GM23338 (cell line): Measurements from ENCODE around the gene WBP1. TPM values are rescaled to one million over a fixed set of nuclear protein-coding genes. Genes with fewer than 3 reads are reported as not detected.
A peak's percentile ranks its signal among the peaks of the same experiment; 100 is the strongest.

Experiments used
- ATAC-seq: fragments of 200-7000 bp; cut with Tn5 transposase; 3 replicates; pipeline ENCODE4 v1.9.1; 2020
- DNase-seq: peaks from one replicate; pipeline ENCODE4 v3.0.0-alpha.2; 2015; ENCODE audit warnings: low spot score
- H2AFZ ChIP-seq: fragments of 200-600 bp; sonication (generic); 2 replicates; pipeline ENCODE4 v1.8.0; 2016; ENCODE audit warnings: antibody characterized with exemption, mild to moderate bottlenecking, moderate library complexity
- H3F3A ChIP-seq: fragments of 200-600 bp; sonication (generic); replicated peaks from 2 replicates; pipeline ENCODE4 v1.8.0; 2017; ENCODE audit warnings: antibody characterized with exemption, mixed run types, low read depth
- H3K27ac ChIP-seq: fragments of 200-600 bp; sonication (generic); 2 replicates; pipeline ENCODE4 v1.6.1; 2016; ENCODE audit warnings: low read depth
- H3K27me3 ChIP-seq: fragments of 200-600 bp; sonication (generic); 2 replicates; pipeline ENCODE4 v1.8.0; 2016; ENCODE audit warnings: mild to moderate bottlenecking, mixed run types, moderate library complexity; ENCODE audit not compliant: insufficient read depth
- H3K36me3 ChIP-seq: fragments of 200-600 bp; sonication (generic); 2 replicates; pipeline ENCODE4 v1.8.0; 2016; ENCODE audit warnings: mild to moderate bottlenecking; ENCODE audit not compliant: insufficient read depth
- H3K4me1 ChIP-seq: fragments of 200-600 bp; sonication (generic); 2 replicates; pipeline ENCODE4 v1.8.0; 2016; ENCODE audit warnings: mild to moderate bottlenecking, moderate library complexity; ENCODE audit not compliant: insufficient read depth
- H3K4me2 ChIP-seq: fragments of 200-600 bp; sonication (generic); 2 replicates; pipeline ENCODE4 v1.7.1; 2017; ENCODE audit warnings: mixed run types
- H3K4me3 ChIP-seq: fragments of 200-600 bp; sonication (generic); 2 replicates; pipeline ENCODE4 v1.6.1; 2016; ENCODE audit warnings: mixed run types
- H3K79me2 ChIP-seq: fragments of 200-600 bp; sonication (generic); replicated peaks from 2 replicates; pipeline ENCODE4 v1.8.0; 2017; ENCODE audit warnings: mild to moderate bottlenecking; ENCODE audit not compliant: insufficient read depth
- H3K9me2 ChIP-seq: fragments of 200-600 bp; sonication (generic); 2 replicates; pipeline ENCODE4 v1.8.0; 2017; ENCODE audit not compliant: insufficient read depth
- H4K20me1 ChIP-seq: fragments of 200-600 bp; sonication (generic); replicated peaks from 2 replicates; pipeline ENCODE4 v1.8.0; 2017; ENCODE audit warnings: mild to moderate bottlenecking; ENCODE audit not compliant: insufficient read depth
- H3K27ac Mint-ChIP-seq: 2 replicates; pipeline ENCODE4 v1.8.0; 2020; ENCODE audit warnings: inconsistent platforms, mild to moderate bottlenecking, moderate library complexity, mixed read lengths
- H3K27me3 Mint-ChIP-seq: 3 replicates; pipeline ENCODE4 v1.8.0; 2022; ENCODE audit warnings: low read depth, mild to moderate bottlenecking, moderate library complexity, mixed read lengths, inconsistent platforms; ENCODE audit not compliant: insufficient read depth, poor library complexity
- H3K36me3 Mint-ChIP-seq: 3 replicates; pipeline ENCODE4 v1.8.0; 2021; ENCODE audit warnings: low read depth, mild to moderate bottlenecking, inconsistent platforms, moderate library complexity, mixed read lengths
- H3K4me1 Mint-ChIP-seq: 3 replicates; pipeline ENCODE4 v1.8.0; 2020; ENCODE audit warnings: mild to moderate bottlenecking, inconsistent platforms, mixed read lengths
- H3K4me3 Mint-ChIP-seq: 3 replicates; pipeline ENCODE4 v1.8.0; 2021; ENCODE audit warnings: moderate library complexity, mild to moderate bottlenecking, inconsistent platforms, mixed read lengths
- H3K9me3 Mint-ChIP-seq: 3 replicates; pipeline ENCODE4 v1.8.0; 2020; ENCODE audit warnings: moderate library complexity, mild to moderate bottlenecking, inconsistent platforms, mixed read lengths
- CREB1 ChIP-seq: fragments of 250-450 bp; sonication (Bioruptor Pico); IDR thresholded peaks from 2 replicates; pipeline ENCODE4 v1.5.0; 2020; ENCODE audit warnings: low read depth, mild to moderate bottlenecking, moderate library complexity
- CTCF ChIP-seq, 2 experiments: fragments of 200-600 bp in 1 of 2; sonication (generic) in 1 of 2; conservative IDR thresholded peaks; 2 replicates each; pipeline versions ENCODE4 v1.5.1 to v1.6.1; 2016 to 2017; ENCODE audit warnings: antibody characterized with exemption in 2 of 2, low read depth in 2 of 2, mild to moderate bottlenecking in 2 of 2, moderate library complexity in 1 of 2
- ETS1 ChIP-seq: IDR thresholded peaks from 2 replicates; pipeline ENCODE4 v1.6.1; 2016; ENCODE audit warnings: antibody characterized with exemption
- EZH2 ChIP-seq: fragments of 200-600 bp; sonication (generic); IDR thresholded peaks from one replicate; pipeline ENCODE4 v1.8.0; 2017; ENCODE audit warnings: antibody characterized with exemption, mild to moderate bottlenecking, low read depth; ENCODE audit not compliant: unreplicated experiment
- EZH2phosphoT487 ChIP-seq: fragments of 200-600 bp; sonication (generic); IDR thresholded peaks from one replicate; pipeline ENCODE4 v1.8.1; 2018; ENCODE audit warnings: antibody characterized with exemption; ENCODE audit not compliant: unreplicated experiment
- JUNB ChIP-seq: IDR thresholded peaks from one replicate; pipeline ENCODE4 v1.6.1; 2016; ENCODE audit warnings: antibody characterized with exemption; ENCODE audit not compliant: unreplicated experiment
- NANOG ChIP-seq: IDR thresholded peaks from 2 replicates; pipeline ENCODE4 v1.6.1; 2016; ENCODE audit warnings: antibody characterized with exemption, borderline replicate concordance
- POLR2AphosphoS5 ChIP-seq: IDR thresholded peaks from 2 replicates; pipeline ENCODE4 v1.6.1; 2016; ENCODE audit warnings: antibody characterized with exemption, low read depth
- REST ChIP-seq: IDR thresholded peaks from one replicate; pipeline ENCODE4 v1.6.1; 2018; ENCODE audit warnings: antibody characterized with exemption; ENCODE audit not compliant: unreplicated experiment
- STAT1 ChIP-seq: IDR thresholded peaks from one replicate; pipeline ENCODE4 v1.6.1; 2016; ENCODE audit warnings: antibody characterized with exemption; ENCODE audit not compliant: unreplicated experiment
- ZNF114 ChIP-seq: fragments of 250-450 bp; sonication (Bioruptor Pico); IDR thresholded peaks from 2 replicates; pipeline ENCODE4 v1.5.0; 2020; ENCODE audit warnings: mild to moderate bottlenecking, moderate library complexity
- ZNF331 ChIP-seq: fragments of 250-450 bp; sonication (Bioruptor Pico); IDR thresholded peaks from 2 replicates; pipeline ENCODE4 v1.5.0; 2020; ENCODE audit warnings: low read depth, mild to moderate bottlenecking, moderate library complexity
- ZNF462 ChIP-seq: fragments of 250-450 bp; sonication (Bioruptor Pico); IDR thresholded peaks from 2 replicates; pipeline ENCODE4 v1.5.0; 2020; ENCODE audit warnings: mild to moderate bottlenecking, moderate library complexity
- polyA plus RNA-seq: library from polyadenylated mRNA; unstranded; fragments of >200 nt; fragmentation: Nextera tagmentation; extraction: Ambion mirVana; gene quantifications from 2 replicates; pipeline ENCODE4 v1.2.1, GENCODE V29; 2016
- total RNA-seq: library from RNA; depleted of rRNA; stranded (reverse); fragments of >200 nt; shearing (Covaris generic); gene quantifications from 2 replicates; pipeline ENCODE4 v1.2.3, GENCODE V29; 2014

Gene WBP1
- total and polyA plus RNA-seq, 2 experiments from 2014 or later: 53.0 to 64.4 TPM

DNA sequence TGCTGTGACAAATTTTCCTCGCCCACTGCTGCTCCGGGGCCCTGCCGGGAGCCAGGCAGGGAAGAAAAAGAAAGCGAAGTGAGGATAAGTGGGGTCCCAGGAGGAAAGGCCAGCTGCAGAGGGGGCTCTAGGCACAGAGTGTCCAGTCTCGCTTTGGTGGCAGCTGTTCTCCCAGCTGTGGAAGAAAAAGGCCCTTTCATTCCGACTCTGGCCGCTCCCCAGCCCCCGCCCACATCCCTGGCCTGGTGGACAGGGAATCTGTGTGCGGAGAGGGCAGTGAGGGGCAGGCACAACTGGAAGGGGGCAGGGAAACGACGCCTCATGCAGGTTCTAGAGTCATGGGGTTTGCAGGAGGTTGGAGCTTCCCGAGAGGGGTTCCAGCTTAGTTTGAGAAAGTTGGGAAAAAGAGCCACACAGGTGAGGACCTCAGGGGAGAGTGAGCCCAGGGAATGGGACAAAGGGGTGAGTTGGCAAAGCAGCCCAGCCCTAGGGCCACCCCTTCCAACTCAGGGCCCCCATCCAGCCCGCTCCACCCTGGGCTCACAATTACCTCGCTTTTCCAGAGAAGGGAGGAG, 18.3 kb upstream of the WBP1 start:
- Histone ChIP-seq H3K4me2 (peak overlapping the region; percentile 97), H3K4me3 (peak overlapping the region; percentile 96), H3K36me3 (no peaks in the 10 kb centered on the region), H3K27ac (0 out of 2 replicates have a peak overlapping the region, but pooled peaks have one; percentile 66), H3K79me2 (peaks cover 49% of the 10 kb centered on the region), H2AFZ (no peak overlapping the region), H3K27me3 (no peaks in the 10 kb centered on the region), H4K20me1 (peaks cover 29% of the 10 kb centered on the region), H3K4me1 (peaks cover 35% of the 10 kb centered on the region), H3F3A (peaks cover 18% of the 10 kb centered on the region), H3K9me2 (no peaks in the 10 kb centered on the region)
- TF ChIP-seq NANOG (no peak), ZNF114 (CRISPR knock-in tag) (no peak), POLR2AphosphoS5 (no peak), EZH2 (no peak), CREB1 (CRISPR knock-in tag) (no peak), REST (no peak), ZNF462 (CRISPR knock-in tag) (no peak), ETS1 (no peak), STAT1 (no peak), EZH2phosphoT487 (no peak), ZNF331 (no peak), CTCF (conservative IDR thresholded peaks at IDR 0.05; ENCODE audit: low read depth in 2 of 2) (no peak), JUNB (no peak)
- Mint-ChIP-seq H3K27ac (peak overlapping the region; percentile 90), H3K4me1 (peaks cover 40% of the 10 kb centered on the region), H3K4me3 (peak overlapping the region; percentile 98), H3K36me3 (peaks cover 19% of the 10 kb centered on the region), H3K27me3 (peaks cover 21% of the 10 kb centered on the region), H3K9me3 (no peaks in the 10 kb centered on the region)
- ATAC-seq: no peak
- DNase-seq: peak; percentile 40
